CD4-positive, alpha-beta T cell treated with Interleukin-2 at 100 ng/mL for 4 hours (primary cell): Measurements from ENCODE around the gene CCDC18.
"Not testable (repeated sequence)": the region's sequence is repeated elsewhere in the genome, so short reads cannot be mapped to it uniquely, and the experiment has no call there.

Source experiments
- DNase-seq: peaks from one replicate; pipeline ENCODE4 v3.0.0-alpha.2; 2020; ENCODE audit warnings: low spot score

The CCDC18 gene

GRCh38 chr1:93243233-93243632 lies 62.7 kb downstream of the CCDC18 start:
- not testable (repeated sequence) for DNase-seq

GRCh38 chr1:93244298-93245069 lies 64.0 kb downstream of the CCDC18 start:
- no peak for DNase-seq

GRCh38 chr1:93251966-93252365 lies 71.4 kb downstream of the CCDC18 start:
- DNase-seq, result no peak

GRCh38 chr1:93252598-93252997 lies 72.1 kb downstream of the CCDC18 start:
- no peak for DNase-seq

GRCh38 chr1:93253516-93253915 lies 73.0 kb downstream of the CCDC18 start:
- no peak for DNase-seq

GRCh38 chr1:93255222-93256079 lies 74.9 kb downstream of the CCDC18 start:
- DNase-seq, result no peak

- DNase-seq, result no peak
Observed at GRCh38 chr1:93256433-93256832, 75.9 kb downstream of the CCDC18 start.

GRCh38 chr1:93257889-93258288 lies 77.4 kb downstream of the CCDC18 start:
- DNase-seq, result no peak

- DNase-seq, result not testable (repeated sequence)
Observed at GRCh38 chr1:93260726-93261125, 80.2 kb downstream of the CCDC18 start.

GRCh38 chr1:93262645-93263044 lies 82.1 kb downstream of the CCDC18 start:
- DNase-seq, result no peak

- DNase-seq, result not testable (repeated sequence)
Observed at GRCh38 chr1:93268888-93269287, 88.4 kb downstream of the CCDC18 start.

GRCh38 chr1:93275262-93275633 lies 94.7 kb downstream of the CCDC18 start:
- not testable (repeated sequence) for DNase-seq

GRCh38 chr1:93275634-93276295 lies 95.2 kb downstream of the CCDC18 start:
- DNase-seq, result no peak

- DNase-seq, result not testable (repeated sequence)
Observed at GRCh38 chr1:93277530-93277929, 97.0 kb downstream of the CCDC18 start.

- DNase-seq, result no peak
Observed at GRCh38 chr1:93283496-93283895, 103.0 kb downstream of the CCDC18 start.

- DNase-seq, result no peak
Observed at GRCh38 chr1:93288558-93288957, 108.0 kb downstream of the CCDC18 start.

GRCh38 chr1:93296555-93297154 lies 116.1 kb downstream of the CCDC18 start:
- no peak for DNase-seq

GRCh38 chr1:93301131-93301530 lies 120.6 kb downstream of the CCDC18 start:
- no peak for DNase-seq

GRCh38 chr1:93302078-93302477 lies 121.6 kb downstream of the CCDC18 start:
- no peak for DNase-seq

- peak; percentile 75 for DNase-seq
Observed at GRCh38 chr1:93304716-93305138, 124.2 kb downstream of the CCDC18 start.

GRCh38 chr1:93306920-93307319 lies 126.4 kb downstream of the CCDC18 start:
- no peak for DNase-seq

GRCh38 chr1:93313026-93313425 lies 132.5 kb downstream of the CCDC18 start:
- no peak for DNase-seq
